Progenitor cell of endocrine pancreas (in vitro differentiated cells): ENCODE results near the gene EMX2. TPM values are rescaled to one million over a fixed set of nuclear protein-coding genes. Genes with fewer than 3 reads are reported as not detected.

Experiments
- DNase-seq: peaks from one replicate; pipeline ENCODE4 v3.0.0; 2021; ENCODE audit warnings: low spot score; ENCODE audit not compliant: unreplicated experiment
- H3K27ac Mint-ChIP-seq: 2 replicates; pipeline ENCODE4 v1.8.0; 2021; ENCODE audit warnings: mild to moderate bottlenecking, moderate library complexity, mixed read lengths
- H3K27me3 Mint-ChIP-seq: 2 replicates; pipeline ENCODE4 v1.8.0; 2021; ENCODE audit warnings: mixed read lengths
- H3K36me3 Mint-ChIP-seq: 2 replicates; pipeline ENCODE4 v1.8.0; 2022; ENCODE audit warnings: mixed read lengths; ENCODE audit not compliant: insufficient read depth
- H3K4me1 Mint-ChIP-seq: 2 replicates; pipeline ENCODE4 v1.8.0; 2021; ENCODE audit warnings: low read depth, mixed read lengths
- H3K4me3 Mint-ChIP-seq: 2 replicates; pipeline ENCODE4 v1.8.0; 2021; ENCODE audit warnings: low read depth, mild to moderate bottlenecking, moderate library complexity, mixed read lengths
- H3K9me3 Mint-ChIP-seq: 2 replicates; pipeline ENCODE4 v1.8.0; 2021; ENCODE audit warnings: low read depth, mixed read lengths
- CTCF ChIP-seq: fragments of 200-600 bp; sonication (generic); IDR thresholded peaks from one replicate; pipeline ENCODE4 v1.5.0; 2021; ENCODE audit warnings: antibody characterized with exemption, mild to moderate bottlenecking; ENCODE audit not compliant: unreplicated experiment
- total RNA-seq: library from RNA; stranded (reverse); gene quantifications from 2 replicates; pipeline ENCODE4 v1.2.1, GENCODE V29; 2021

Gene EMX2
- total RNA-seq, 1 donor from 2014 or later, result not detected

GRCh38 chr10:117532451-117533107 lies 10.0 kb upstream of the EMX2 start:
- peaks cover 5% of the 10 kb centered on the region for H3K4me1 Mint-ChIP-seq
- H3K27me3 Mint-ChIP-seq, result peaks cover 90% of the 10 kb centered on the region
- no peak overlapping the region for H3K27ac Mint-ChIP-seq
- H3K9me3 Mint-ChIP-seq, result no peaks in the 10 kb centered on the region
- no peak for DNase-seq
- no peaks in the 10 kb centered on the region for H3K36me3 Mint-ChIP-seq
- H3K4me3 Mint-ChIP-seq, result no peak overlapping the region
- no peak for TF ChIP-seq CTCF

- no peaks in the 10 kb centered on the region for H3K36me3 Mint-ChIP-seq
- TF ChIP-seq CTCF, result no peak
- H3K9me3 Mint-ChIP-seq, result no peaks in the 10 kb centered on the region
- peaks cover 5% of the 10 kb centered on the region for H3K4me1 Mint-ChIP-seq
- H3K27ac Mint-ChIP-seq, result no peak overlapping the region
- DNase-seq, result no peak
- H3K27me3 Mint-ChIP-seq, result peaks cover 92% of the 10 kb centered on the region
- no peak overlapping the region for H3K4me3 Mint-ChIP-seq
Measured at GRCh38 chr10:117533507-117534281, 8.9 kb upstream of the EMX2 start.

GRCh38 chr10:117534321-117535297 lies 7.9 kb upstream of the EMX2 start:
- Mint-ChIP-seq H3K27me3 (peaks cover 92% of the 10 kb centered on the region), H3K9me3 (no peaks in the 10 kb centered on the region), H3K36me3 (no peaks in the 10 kb centered on the region), H3K27ac (no peak overlapping the region), H3K4me3 (peak overlapping the region; percentile 60), H3K4me1 (peaks cover 5% of the 10 kb centered on the region)
- DNase-seq, result no peak
- no peak for TF ChIP-seq CTCF

GRCh38 chr10:117535298-117536071 lies 7.1 kb upstream of the EMX2 start:
- Mint-ChIP-seq H3K4me3 (peak overlapping the region; percentile 60), H3K27me3 (peaks cover 92% of the 10 kb centered on the region), H3K4me1 (peaks cover 5% of the 10 kb centered on the region), H3K9me3 (no peaks in the 10 kb centered on the region), H3K36me3 (no peaks in the 10 kb centered on the region), H3K27ac (no peak overlapping the region)
- DNase-seq, result no peak
- TF ChIP-seq CTCF, result no peak
